CD4-positive, CD25-positive, alpha-beta regulatory T cell (primary cell): Measurements from ENCODE around the gene TMEM43. TPM values are rescaled to one million over a fixed set of nuclear protein-coding genes. Genes with fewer than 3 reads are reported as not detected.

ENCODE experiments used
- ATAC-seq, 2 donors: fragments of 150-1000 bp; cut with Tn5 transposase; one replicate each; pipeline ENCODE4 v1.10.0; 2021; ENCODE audit warnings: low read depth in 2 of 2, moderate number of reproducible peaks in 2 of 2, moderate library complexity in 1 of 2
- DNase-seq, 3 donors: peaks; one replicate each; pipeline versions ENCODE4 v3.0.0 to v3.0.0-alpha.2; 2012 to 2022; ENCODE audit warnings: mixed read lengths in 1 of 3
- H3K27ac ChIP-seq: one replicate; pipeline ENCODE4 v1.7.0; 2013; ENCODE audit warnings: mild to moderate bottlenecking, low read length; ENCODE audit not compliant: insufficient read depth, poor library complexity, severe bottlenecking
- H3K27me3 ChIP-seq: one replicate; pipeline ENCODE4 v1.7.0; 2013; ENCODE audit warnings: low read length; ENCODE audit not compliant: control insufficient read depth, insufficient read depth
- H3K36me3 ChIP-seq: one replicate; pipeline ENCODE4 v1.7.0; 2013; ENCODE audit warnings: mild to moderate bottlenecking, low read length, moderate library complexity; ENCODE audit not compliant: control insufficient read depth, insufficient read depth
- H3K4me1 ChIP-seq: 2 replicates; pipeline ENCODE4 v1.7.0; 2013; ENCODE audit warnings: mild to moderate bottlenecking, low read length; ENCODE audit not compliant: insufficient read depth, control insufficient read depth, poor library complexity, severe bottlenecking
- H3K4me3 ChIP-seq: one replicate; pipeline ENCODE4 v1.7.0; 2013; ENCODE audit warnings: low read depth, mild to moderate bottlenecking, low read length, moderate library complexity
- H3K9me3 ChIP-seq, 2 experiments: 1 replicate in 1 of 2; 2 replicates in 1 of 2; pipeline ENCODE4 v1.7.0; 2013; ENCODE audit warnings: low read length in 2 of 2, mild to moderate bottlenecking in 1 of 2, moderate library complexity in 1 of 2; ENCODE audit not compliant: control insufficient read depth in 2 of 2
- H3K27ac Mint-ChIP-seq, 3 donors: one replicate each; pipeline ENCODE4 v1.8.0; 2020 to 2022; ENCODE audit warnings: mild to moderate bottlenecking in 3 of 3, mixed read lengths in 3 of 3, moderate library complexity in 2 of 3
- H3K27me3 Mint-ChIP-seq: one replicate; pipeline ENCODE4 v1.8.0; 2022; ENCODE audit warnings: mild to moderate bottlenecking, mixed read lengths
- H3K36me3 Mint-ChIP-seq: one replicate; pipeline ENCODE4 v1.8.0; 2020; ENCODE audit warnings: mixed read lengths
- H3K4me1 Mint-ChIP-seq, 4 donors: one replicate each; pipeline ENCODE4 v1.8.0; 2020 to 2022; ENCODE audit warnings: mixed read lengths in 4 of 4, mild to moderate bottlenecking in 1 of 4
- H3K4me3 Mint-ChIP-seq, 4 donors: one replicate each; pipeline ENCODE4 v1.8.0; 2020 to 2022; ENCODE audit warnings: mild to moderate bottlenecking in 4 of 4, mixed read lengths in 4 of 4, moderate library complexity in 3 of 4
- H3K9me3 Mint-ChIP-seq, 7 donors: one replicate each; pipeline ENCODE4 v1.8.0; 2020 to 2022; ENCODE audit warnings: mixed read lengths in 7 of 7, mild to moderate bottlenecking in 3 of 7, moderate library complexity in 2 of 7
- polyA plus RNA-seq, 4 donors: library from polyadenylated mRNA; unstranded; fragments of 300-500 nt; fragmentation: Illumina TruSeq; gene quantifications; one replicate each; pipeline ENCODE4 v1.2.3, GENCODE V29; 2021
- total RNA-seq: library from RNA; stranded (reverse); gene quantifications from one replicate; pipeline ENCODE4 v1.2.3, GENCODE V29; 2022

The TMEM43 gene
- total and polyA plus RNA-seq, 5 donors from 2014 or later, result 50.2 to 81.0 (median 74.3) TPM

DNA sequence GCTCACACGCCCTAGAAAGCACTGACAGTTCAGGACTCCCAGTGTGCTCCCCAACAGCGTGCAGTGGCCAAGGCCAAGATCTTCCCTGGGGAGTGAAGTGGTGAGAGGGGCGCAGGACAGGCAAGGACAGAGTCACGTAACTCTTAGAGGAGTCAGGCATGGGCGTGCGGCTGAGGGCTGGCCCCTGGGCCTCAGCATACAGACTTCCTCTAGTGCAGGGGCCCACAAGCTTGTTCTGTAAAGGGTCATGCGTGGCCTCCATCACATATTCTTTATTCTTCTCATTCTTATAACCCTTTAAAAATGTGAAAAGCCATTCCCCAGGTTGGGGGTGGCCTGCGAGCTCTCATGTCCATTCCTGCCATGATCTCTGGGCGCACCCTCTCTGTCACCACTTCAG, 25.2 kb downstream of the TMEM43 start:
- Mint-ChIP-seq H3K27ac (peak overlapping the region; percentile 59 to 86 (median 84)), H3K4me3 (peak overlapping the region in 1 of 4 donors; percentile 5), H3K27me3 (no peaks in the 10 kb centered on the region), H3K4me1 (peaks cover 5 to 16% (median 12%) of the 10 kb centered on the region in 4 donors), H3K9me3 (peaks cover 0 to 3% (median 0%) of the 10 kb centered on the region in 7 donors), H3K36me3 (peaks cover 46% of the 10 kb centered on the region)
- no peaks in the 10 kb centered on the region for H3K9me3 ChIP-seq
- no peak overlapping the region for H3K4me3 ChIP-seq
- H3K36me3 ChIP-seq, result peaks cover 70% of the 10 kb centered on the region
- DNase-seq (no peak), ATAC-seq (no peak)
- H3K27ac ChIP-seq, result no peak overlapping the region
- peaks cover 11% of the 10 kb centered on the region for H3K4me1 ChIP-seq
- H3K27me3 ChIP-seq, result no peaks in the 10 kb centered on the region

- H3K4me3 Mint-ChIP-seq, result peak overlapping the region in 1 of 4 donors; percentile 5
- Histone ChIP-seq H3K9me3 (no peaks in the 10 kb centered on the region), H3K27me3 (no peaks in the 10 kb centered on the region), H3K4me1 (peaks cover 5% of the 10 kb centered on the region), H3K36me3 (peaks cover 69% of the 10 kb centered on the region), H3K4me3 (no peak overlapping the region), H3K27ac (no peak overlapping the region)
- H3K27ac Mint-ChIP-seq, result peak overlapping the region; percentile 59 to 86 (median 84)
- H3K9me3 Mint-ChIP-seq, result peaks cover 0 to 3% (median 0%) of the 10 kb centered on the region in 7 donors
- no peaks in the 10 kb centered on the region for H3K27me3 Mint-ChIP-seq
- H3K4me1 Mint-ChIP-seq, result peaks cover 2 to 11% (median 8%) of the 10 kb centered on the region in 4 donors
- ATAC-seq (no peak), DNase-seq (no peak)
- peaks cover 45% of the 10 kb centered on the region for H3K36me3 Mint-ChIP-seq
Observed at GRCh38 chr3:14150491-14151230, 25.8 kb downstream of the TMEM43 start.

- Histone ChIP-seq H3K27me3 (no peaks in the 10 kb centered on the region), H3K36me3 (peaks cover 67% of the 10 kb centered on the region), H3K4me1 (no peaks in the 10 kb centered on the region), H3K9me3 (no peaks in the 10 kb centered on the region), H3K4me3 (no peak overlapping the region), H3K27ac (no peak overlapping the region)
- DNase-seq, result no peak
- peaks cover 6 to 12% (median 9%) of the 10 kb centered on the region in 4 donors for H3K4me1 Mint-ChIP-seq
- H3K9me3 Mint-ChIP-seq, result peaks cover 0 to 2% (median 0%) of the 10 kb centered on the region in 7 donors
- H3K27me3 Mint-ChIP-seq, result no peaks in the 10 kb centered on the region
- no peak overlapping the region for H3K4me3 Mint-ChIP-seq
- no peak for ATAC-seq
- H3K36me3 Mint-ChIP-seq, result peaks cover 47% of the 10 kb centered on the region
- no peak overlapping the region for H3K27ac Mint-ChIP-seq
Observed at GRCh38 chr3:14151471-14152083, 26.7 kb downstream of the TMEM43 start.

DNA sequence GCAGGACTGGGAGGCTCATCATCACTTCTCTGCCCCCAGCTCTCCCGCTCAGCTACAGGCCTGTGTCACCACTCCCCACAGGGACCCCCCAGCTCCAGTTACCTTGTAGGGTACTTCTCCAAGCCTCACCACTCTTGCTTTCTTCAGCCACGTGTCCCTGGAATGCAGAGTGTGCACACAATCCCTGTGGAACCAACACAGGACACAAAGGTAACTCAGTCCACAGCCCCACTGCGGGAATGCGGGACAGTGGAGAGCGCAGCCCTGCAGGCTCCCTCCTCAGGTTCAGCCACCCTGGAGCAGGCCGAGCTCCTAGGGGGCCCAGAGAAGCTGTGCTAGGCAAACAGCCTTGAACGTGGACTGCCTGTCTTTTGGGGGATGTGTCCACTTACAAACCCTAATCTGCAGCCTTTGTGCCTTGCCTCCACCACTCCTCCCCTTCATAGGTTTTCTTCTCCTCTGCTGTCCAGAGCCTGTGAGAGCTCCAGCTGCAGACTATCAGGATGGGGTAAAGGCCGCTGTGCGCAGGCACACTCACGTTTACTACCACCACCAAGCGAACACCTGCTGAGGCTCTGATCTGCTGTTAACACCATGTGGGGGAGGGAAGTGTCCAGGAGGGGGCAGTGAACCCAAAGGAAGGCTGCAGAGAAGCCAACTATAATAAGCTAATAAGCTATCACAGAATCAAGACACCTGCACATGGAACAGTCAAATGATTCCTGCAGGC, 27.5 kb downstream of the TMEM43 start:
- peak in 1 of 2 donors; percentile 50 for ATAC-seq
- peaks cover 67% of the 10 kb centered on the region for H3K36me3 ChIP-seq
- no peaks in the 10 kb centered on the region for H3K4me1 ChIP-seq

GRCh38 chr3:14152963-14153355, 28.1 kb downstream of the TMEM43 start:
- peaks cover 67% of the 10 kb centered on the region for H3K36me3 ChIP-seq
- DNase-seq, result no peak
- H3K27me3 ChIP-seq, result no peaks in the 10 kb centered on the region
- H3K4me3 ChIP-seq, result no peak overlapping the region
- no peaks in the 10 kb centered on the region for H3K4me1 ChIP-seq
- no peaks in the 10 kb centered on the region for H3K9me3 ChIP-seq
- no peak for ATAC-seq
- Mint-ChIP-seq H3K4me3 (no peak overlapping the region), H3K27ac (no peak overlapping the region), H3K27me3 (no peaks in the 10 kb centered on the region), H3K9me3 (peaks cover 0 to 2% (median 0%) of the 10 kb centered on the region in 7 donors), H3K4me1 (peaks cover 6 to 12% (median 8%) of the 10 kb centered on the region in 4 donors), H3K36me3 (peaks cover 50% of the 10 kb centered on the region)
- no peak overlapping the region for H3K27ac ChIP-seq

More for the DNA sequence above, 27.5 kb downstream of the TMEM43 start:
- peaks cover 6 to 11% (median 8%) of the 10 kb centered on the region in 4 donors for H3K4me1 Mint-ChIP-seq
- H3K9me3 ChIP-seq, result no peaks in the 10 kb centered on the region
- peak overlapping the region in 1 of 3 donors; percentile 80 for H3K27ac Mint-ChIP-seq
- peaks cover 46% of the 10 kb centered on the region for H3K36me3 Mint-ChIP-seq
- H3K27me3 ChIP-seq, result no peaks in the 10 kb centered on the region
- H3K4me3 Mint-ChIP-seq, result no peak overlapping the region
- no peaks in the 10 kb centered on the region for H3K27me3 Mint-ChIP-seq
- H3K4me3 ChIP-seq, result no peak overlapping the region
- H3K9me3 Mint-ChIP-seq, result peaks cover 0 to 2% (median 0%) of the 10 kb centered on the region in 7 donors
- H3K27ac ChIP-seq, result no peak overlapping the region
- DNase-seq, result peak in 2 of 3 donors; percentile 18 to 22

DNA sequence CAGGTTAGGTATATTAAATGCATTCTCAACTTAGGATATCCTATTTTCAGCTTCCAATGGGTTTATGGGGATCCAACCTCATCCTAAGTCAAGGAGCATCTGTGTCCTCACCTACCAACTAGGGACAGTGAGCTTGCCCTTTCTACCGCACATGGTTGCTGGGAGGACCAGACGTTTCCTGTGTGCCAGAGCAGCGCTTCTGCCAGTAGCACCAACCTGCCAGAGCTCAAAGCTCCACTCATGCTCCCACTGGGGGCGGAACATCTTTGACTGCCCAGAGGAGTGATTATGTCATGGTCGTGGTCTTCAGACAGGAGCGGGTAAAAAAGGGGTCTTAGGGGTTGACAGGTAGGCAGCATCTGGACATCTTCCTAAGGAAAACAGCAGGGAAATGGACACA, 28.8 kb downstream of the TMEM43 start:
- H3K36me3 Mint-ChIP-seq, result peaks cover 56% of the 10 kb centered on the region

GRCh38 chr3:14154276-14154675, 29.4 kb downstream of the TMEM43 start:
- H3K9me3 Mint-ChIP-seq, result peaks cover 0 to 2% (median 0%) of the 10 kb centered on the region in 7 donors
- no peaks in the 10 kb centered on the region for H3K27me3 ChIP-seq
- no peaks in the 10 kb centered on the region for H3K4me1 ChIP-seq
- H3K4me3 Mint-ChIP-seq, result no peak overlapping the region
- peaks cover 6 to 14% (median 10%) of the 10 kb centered on the region in 4 donors for H3K4me1 Mint-ChIP-seq
- no peak overlapping the region for H3K27ac ChIP-seq
- peak overlapping the region in 1 of 3 donors; percentile 71 for H3K27ac Mint-ChIP-seq
- H3K4me3 ChIP-seq, result no peak overlapping the region
- DNase-seq (no peak), ATAC-seq (no peak)
- peaks cover 77% of the 10 kb centered on the region for H3K36me3 ChIP-seq
- H3K27me3 Mint-ChIP-seq, result no peaks in the 10 kb centered on the region
- peaks cover 62% of the 10 kb centered on the region for H3K36me3 Mint-ChIP-seq
- H3K9me3 ChIP-seq, result no peaks in the 10 kb centered on the region

More for the DNA sequence above, 28.8 kb downstream of the TMEM43 start:
- Mint-ChIP-seq H3K4me3 (no peak overlapping the region), H3K9me3 (peaks cover 0 to 2% (median 0%) of the 10 kb centered on the region in 7 donors), H3K27me3 (no peaks in the 10 kb centered on the region), H3K4me1 (peaks cover 6 to 14% (median 9%) of the 10 kb centered on the region in 4 donors), H3K27ac (peak overlapping the region in 2 of 3 donors; percentile 32 to 53)
- H3K4me1 ChIP-seq, result no peaks in the 10 kb centered on the region
- H3K27me3 ChIP-seq, result no peaks in the 10 kb centered on the region
- H3K27ac ChIP-seq, result no peak overlapping the region
- H3K4me3 ChIP-seq, result no peak overlapping the region
- DNase-seq (no peak), ATAC-seq (no peak)
- H3K9me3 ChIP-seq, result no peaks in the 10 kb centered on the region
- peaks cover 71% of the 10 kb centered on the region for H3K36me3 ChIP-seq
